Measurements from ENCODE around the gene PDHA1.
A peak's percentile ranks its signal among the peaks of the same experiment; 100 is the strongest.

Gene PDHA1

GRCh38 chrX:19343085-19343534 is 617 bp upstream of the PDHA1 start:
- Histone ChIP-seq H3K27ac (replicated peaks) (peak overlapping the region; percentile 59), H3K4me3 (replicated peaks; ENCODE audit: insufficient read depth, low read length) (peak overlapping the region; percentile 31), H3K27me3 (ENCODE audit: insufficient read depth, poor library complexity, severe bottlenecking) (no peaks in the 10 kb centered on the region)
- no peak for TF ChIP-seq GABPA (IDR thresholded peaks at IDR 0.05; ENCODE audit: low read depth)
- no peak for TF ChIP-seq POLR2AphosphoS5 (IDR thresholded peaks at IDR 0.05; ENCODE audit: low read depth)
- no peak for TF ChIP-seq REST (IDR thresholded peaks at IDR 0.05; ENCODE audit: insufficient replicate concordance, low read depth)
- no peak for TF ChIP-seq CTCF (IDR thresholded peaks at IDR 0.05; ENCODE audit: insufficient read depth, low read length)
- no peak for TF ChIP-seq SPI1 (IDR thresholded peaks at IDR 0.05; ENCODE audit: borderline replicate concordance, low read depth)
- no peak for DNase-seq (ENCODE audit: low read depth in 1 of 2, low spot score in 1 of 2)

DNA sequence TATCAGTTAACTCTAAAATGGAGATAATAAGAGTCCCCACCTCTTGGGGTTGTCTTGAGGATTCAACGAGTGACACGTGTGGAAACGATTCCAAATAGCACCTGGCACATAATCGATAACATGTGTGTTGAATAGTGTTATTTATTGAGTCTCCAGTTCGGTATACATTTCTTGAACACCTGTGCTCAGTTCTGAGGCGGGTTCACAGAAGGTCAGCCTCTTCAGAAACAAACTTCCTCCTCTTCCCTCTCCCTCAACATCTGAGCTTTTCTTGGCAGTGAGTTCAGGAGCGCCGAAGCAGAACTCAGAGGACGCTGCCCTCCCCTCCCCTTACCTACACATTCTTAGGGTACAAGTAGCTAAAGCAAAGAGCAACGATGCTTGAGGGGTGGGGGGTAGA is 934 bp downstream of the PDHA1 start:
- H3K4me3 ChIP-seq (replicated peaks; ENCODE audit: insufficient read depth, low read length), result peak overlapping the region; percentile 78
- TF ChIP-seq POLR2AphosphoS5 (IDR thresholded peaks at IDR 0.05; ENCODE audit: low read depth), result no peak
- no peak for TF ChIP-seq SPI1 (IDR thresholded peaks at IDR 0.05; ENCODE audit: borderline replicate concordance, low read depth)
- H3K27ac ChIP-seq (replicated peaks), result peak overlapping the region; percentile 77
- DNase-seq (ENCODE audit: low read depth in 1 of 2, low spot score in 1 of 2), result no peak
- no peaks in the 10 kb centered on the region for H3K27me3 ChIP-seq (ENCODE audit: insufficient read depth, poor library complexity, severe bottlenecking)

- Histone ChIP-seq H3K4me3 (replicated peaks; ENCODE audit: insufficient read depth, low read length) (no peak overlapping the region), H3K27ac (replicated peaks) (no peak overlapping the region; the same call in 1 of the 2 replicates), H3K27me3 (ENCODE audit: insufficient read depth, poor library complexity, severe bottlenecking) (no peaks in the 10 kb centered on the region)
- no peak for DNase-seq (ENCODE audit: low read depth in 1 of 2, low spot score in 1 of 2)
- TF ChIP-seq CTCF (IDR thresholded peaks at IDR 0.05; ENCODE audit: insufficient read depth, low read length) (no peak), REST (IDR thresholded peaks at IDR 0.05; ENCODE audit: insufficient replicate concordance, low read depth) (no peak), POLR2AphosphoS5 (IDR thresholded peaks at IDR 0.05; ENCODE audit: low read depth) (no peak), GABPA (IDR thresholded peaks at IDR 0.05; ENCODE audit: low read depth) (no peak), SPI1 (IDR thresholded peaks at IDR 0.05; ENCODE audit: borderline replicate concordance, low read depth) (no peak)
Observed at GRCh38 chrX:19347916-19348315, 4.2 kb downstream of the PDHA1 start.

DNA sequence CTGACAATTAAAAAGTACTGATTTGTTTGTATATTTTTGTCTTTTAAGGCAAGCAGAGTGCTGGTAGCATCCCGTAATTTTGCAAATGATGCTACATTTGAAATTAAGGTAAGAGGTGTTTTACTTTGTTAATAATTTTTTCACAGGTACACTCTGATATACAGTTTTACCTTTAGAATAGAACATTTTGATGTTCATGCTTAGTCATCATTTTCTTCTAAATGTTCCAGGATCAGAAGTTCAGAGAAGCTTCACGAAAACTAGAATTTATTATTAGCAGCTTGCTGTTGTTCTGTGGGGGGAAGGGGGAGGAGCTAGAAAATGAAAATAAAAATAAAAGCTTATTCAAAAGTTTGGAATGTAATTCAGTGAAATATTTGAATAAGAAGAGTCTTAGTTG is 5.5 kb downstream of the PDHA1 start:
- no peak overlapping the region for H3K4me3 ChIP-seq (replicated peaks; ENCODE audit: insufficient read depth, low read length)
- DNase-seq (ENCODE audit: low read depth in 1 of 2, low spot score in 1 of 2), result no peak
- TF ChIP-seq POLR2AphosphoS5 (IDR thresholded peaks at IDR 0.05; ENCODE audit: low read depth), result no peak
- TF ChIP-seq CTCF (IDR thresholded peaks at IDR 0.05; ENCODE audit: insufficient read depth, low read length), result no peak
- TF ChIP-seq GABPA (IDR thresholded peaks at IDR 0.05; ENCODE audit: low read depth), result no peak
- 0 out of 2 replicates have a peak overlapping the region, but pooled peaks have one; percentile 3 for H3K27ac ChIP-seq (replicated peaks)
- no peaks in the 10 kb centered on the region for H3K27me3 ChIP-seq (ENCODE audit: insufficient read depth, poor library complexity, severe bottlenecking)

Measured in HL-60 (cell line).